Liver (tissue), 9 donors: Measurements from ENCODE around the gene MICAL2. TPM values are rescaled to one million over a fixed set of nuclear protein-coding genes. Genes with fewer than 3 reads are reported as not detected.

Experiments used
- DNase-seq: peaks from one replicate; pipeline ENCODE4 v3.0.0-alpha.2; 2017; ENCODE audit warnings: low spot score
- H3K27ac ChIP-seq, 2 donors: one replicate each; pipeline ENCODE4 v1.7.0; 2013; ENCODE audit warnings: inconsistent platforms in 2 of 2, low read length in 2 of 2, control low read depth in 1 of 2, low read depth in 1 of 2, mild to moderate bottlenecking in 1 of 2
- H3K27me3 ChIP-seq, 4 donors: one replicate each; pipeline versions ENCODE4 v1.6.1 to v1.7.0; 2013; ENCODE audit warnings: low read length in 3 of 4, inconsistent platforms in 1 of 4, mild to moderate bottlenecking in 1 of 4, moderate library complexity in 1 of 4; ENCODE audit not compliant: control insufficient read depth in 4 of 4, insufficient read depth in 4 of 4
- H3K36me3 ChIP-seq, 4 donors: one replicate each; pipeline versions ENCODE4 v1.6.1 to v1.7.0; 2013; ENCODE audit warnings: low read length in 3 of 4, mild to moderate bottlenecking in 3 of 4, low read depth in 1 of 4, moderate library complexity in 1 of 4; ENCODE audit not compliant: control insufficient read depth in 4 of 4, insufficient read depth in 3 of 4
- H3K4me1 ChIP-seq, 4 donors: one replicate each; pipeline versions ENCODE4 v1.6.1 to v1.7.0; 2013; ENCODE audit warnings: low read length in 3 of 4, mild to moderate bottlenecking in 3 of 4, moderate library complexity in 1 of 4; ENCODE audit not compliant: control insufficient read depth in 4 of 4, insufficient read depth in 4 of 4
- H3K4me3 ChIP-seq, 3 donors: one replicate each; pipeline versions ENCODE4 v1.6.1 to v1.7.0; 2013; ENCODE audit warnings: low read length in 3 of 3, control low read depth in 1 of 3, low read depth in 1 of 3, mild to moderate bottlenecking in 1 of 3
- H3K9ac ChIP-seq, 2 donors: one replicate each; pipeline ENCODE4 v1.7.0; 2013; ENCODE audit warnings: low read length in 2 of 2, mild to moderate bottlenecking in 2 of 2, moderate library complexity in 2 of 2, control low read depth in 1 of 2, low read depth in 1 of 2
- H3K9me3 ChIP-seq, 4 donors: one replicate each; pipeline versions ENCODE4 v1.6.1 to v1.7.0; 2013; ENCODE audit warnings: low read length in 3 of 4; ENCODE audit not compliant: control insufficient read depth in 4 of 4
- ATF3 ChIP-seq: IDR thresholded peaks from 2 replicates; pipeline ENCODE4 v1.6.1; 2016; ENCODE audit warnings: antibody characterized with exemption
- CTCF ChIP-seq: fragments of 150-350 bp; IDR thresholded peaks from 2 replicates; pipeline ENCODE4 v1.5.1; 2017; ENCODE audit warnings: improper control_type of control experiment, low read depth, low read length; ENCODE audit not compliant: missing input control
- EGR1 ChIP-seq, 2 donors: IDR thresholded peaks; 2 replicates each; pipeline ENCODE4 v1.6.1; 2016 to 2018; ENCODE audit warnings: antibody characterized with exemption in 2 of 2, low read depth in 2 of 2
- FOXA1 ChIP-seq: IDR thresholded peaks from 2 replicates; pipeline ENCODE4 v1.6.1; 2016; ENCODE audit warnings: antibody characterized with exemption
- FOXA2 ChIP-seq: IDR thresholded peaks from 2 replicates; pipeline ENCODE4 v1.6.1; 2016; ENCODE audit warnings: antibody characterized with exemption
- GABPA ChIP-seq, 2 donors: IDR thresholded peaks in 1 of 2; conservative IDR thresholded peaks in 1 of 2; 2 replicates each; pipeline ENCODE4 v1.6.1; 2016; ENCODE audit warnings: antibody characterized with exemption in 2 of 2, mild to moderate bottlenecking in 1 of 2, moderate library complexity in 1 of 2
- HNF4A ChIP-seq, 2 donors: conservative IDR thresholded peaks; 2 replicates each; pipeline ENCODE4 v1.6.1; 2016; ENCODE audit warnings: antibody characterized with exemption in 2 of 2, mild to moderate bottlenecking in 2 of 2
- HNF4G ChIP-seq: IDR thresholded peaks from 2 replicates; pipeline ENCODE4 v1.6.1; 2016; ENCODE audit warnings: antibody characterized with exemption
- JUND ChIP-seq, 2 donors: IDR thresholded peaks; 2 replicates each; pipeline ENCODE4 v1.6.1; 2016; ENCODE audit warnings: antibody characterized with exemption in 2 of 2
- MAX ChIP-seq: IDR thresholded peaks from 2 replicates; pipeline ENCODE4 v1.6.1; 2016; ENCODE audit warnings: antibody characterized with exemption
- NR2F2 ChIP-seq: IDR thresholded peaks from 2 replicates; pipeline ENCODE4 v1.6.1; 2016; ENCODE audit warnings: antibody characterized with exemption
- RAD21 ChIP-seq, 2 donors: IDR thresholded peaks; 2 replicates each; pipeline ENCODE4 v1.6.1; 2016; ENCODE audit warnings: antibody characterized with exemption in 2 of 2, mild to moderate bottlenecking in 2 of 2
- REST ChIP-seq: IDR thresholded peaks from 2 replicates; pipeline ENCODE4 v1.6.1; 2016; ENCODE audit warnings: antibody characterized with exemption, mild to moderate bottlenecking
- RXRA ChIP-seq, 2 donors: IDR thresholded peaks; 2 replicates each; pipeline ENCODE4 v1.6.1; 2017 to 2018; ENCODE audit warnings: antibody characterized with exemption in 2 of 2, mild to moderate bottlenecking in 1 of 2
- SP1 ChIP-seq: IDR thresholded peaks from 2 replicates; pipeline ENCODE4 v1.6.1; 2018; ENCODE audit warnings: antibody characterized with exemption, mild to moderate bottlenecking
- TAF1 ChIP-seq: conservative IDR thresholded peaks from 2 replicates; pipeline ENCODE4 v1.6.1; 2016; ENCODE audit warnings: antibody characterized with exemption, mild to moderate bottlenecking
- YY1 ChIP-seq: IDR thresholded peaks from 2 replicates; pipeline ENCODE4 v1.6.1; 2016; ENCODE audit warnings: antibody characterized with exemption, mild to moderate bottlenecking
- ZBTB33 ChIP-seq: IDR thresholded peaks from 2 replicates; pipeline ENCODE4 v1.6.1; 2016; ENCODE audit warnings: antibody characterized with exemption
- WGBS: extraction: QIAGEN DNeasy Blood & Tissue Kit; methylation state at CpG from one replicate; pipeline ENCODE4 v1.1.7; 2013; 5-methylcytosine and 5-hydroxymethylcytosine counted together
- polyA plus RNA-seq, 2 donors: library from polyadenylated mRNA; stranded (reverse) in 1 of 2; unstranded in 1 of 2; fragments of 200-250 nt in 1 of 2; fragments of >200 nt in 1 of 2; fragmentation: Nextera tagmentation in 1 of 2; extraction: Ambion mirVana in 1 of 2; gene quantifications; one replicate each; pipeline versions ENCODE4 v1.2.1 to v1.2.3, GENCODE V29; 2013 to 2015
- total RNA-seq, 2 donors: library from RNA; depleted of rRNA; stranded (reverse); fragments of >200 nt; gene quantifications; one replicate each; pipeline ENCODE4 v1.2.3, GENCODE V29; 2014
- donor health status: healthy.
- donor health status: healthy.
- donor health status: healthy.
- donor health status: healthy.
- donor health status: healthy.

Gene MICAL2
- total and polyA plus RNA-seq, 4 donors = 17.5 to 113 (median 42.9) TPM

- DNase-seq = no peak
- Histone ChIP-seq H3K27ac (no peak overlapping the region), H3K9me3 (no peaks in the 10 kb centered on the region), H3K9ac (no peak overlapping the region), H3K4me1 (peaks cover 0 to 3% (median under 1%) of the 10 kb centered on the region in 4 donors), H3K4me3 (no peak overlapping the region), H3K36me3 (peaks cover 0 to 2% (median 0%) of the 10 kb centered on the region in 4 donors), H3K27me3 (no peaks in the 10 kb centered on the region)
- 87% methylated on average over 4 of the region's 4 CpGs for WGBS
- TF ChIP-seq RAD21 (IDR thresholded peaks at IDR 0.05) = no peak
- TF ChIP-seq MAX = no peak
- TF ChIP-seq GABPA (IDR thresholded peaks at IDR 0.05 in 1 of 2, conservative IDR thresholded peaks at IDR 0.05 in 1 of 2) = no peak
- no peak for TF ChIP-seq TAF1
- no peak for TF ChIP-seq HNF4G
- no peak for TF ChIP-seq JUND (IDR thresholded peaks at IDR 0.05)
- no peak for TF ChIP-seq ATF3
- TF ChIP-seq HNF4A (conservative IDR thresholded peaks at IDR 0.05) = no peak
- TF ChIP-seq ZBTB33 = no peak
- TF ChIP-seq CTCF = no peak
- TF ChIP-seq FOXA1 = no peak
- TF ChIP-seq NR2F2 = no peak
- TF ChIP-seq FOXA2 = no peak
- no peak for TF ChIP-seq EGR1 (IDR thresholded peaks at IDR 0.05; ENCODE audit: low read depth in 2 of 2)
- TF ChIP-seq RXRA (IDR thresholded peaks at IDR 0.05) = no peak
- no peak for TF ChIP-seq REST
- TF ChIP-seq SP1 = no peak
- TF ChIP-seq YY1 = no peak
Measured at GRCh38 chr11:12117200-12117599, 6.8 kb downstream of the MICAL2 start.

GRCh38 chr11:12117611-12118010 is 7.2 kb downstream of the MICAL2 start:
- Histone ChIP-seq H3K4me1 (peaks cover 0 to 3% (median under 1%) of the 10 kb centered on the region in 4 donors), H3K9ac (no peak overlapping the region), H3K36me3 (peaks cover 0 to 2% (median 0%) of the 10 kb centered on the region in 4 donors), H3K4me3 (no peak overlapping the region), H3K9me3 (no peaks in the 10 kb centered on the region), H3K27ac (no peak overlapping the region), H3K27me3 (no peaks in the 10 kb centered on the region)
- 92% methylated on average over 2 of the region's 2 CpGs for WGBS
- no peak for DNase-seq
- TF ChIP-seq CTCF = no peak
- TF ChIP-seq ZBTB33 = no peak
- no peak for TF ChIP-seq MAX
- no peak for TF ChIP-seq GABPA (IDR thresholded peaks at IDR 0.05 in 1 of 2, conservative IDR thresholded peaks at IDR 0.05 in 1 of 2)
- no peak for TF ChIP-seq ATF3
- no peak for TF ChIP-seq JUND (IDR thresholded peaks at IDR 0.05)
- no peak for TF ChIP-seq FOXA2
- no peak for TF ChIP-seq HNF4A (conservative IDR thresholded peaks at IDR 0.05)
- no peak for TF ChIP-seq EGR1 (IDR thresholded peaks at IDR 0.05; ENCODE audit: low read depth in 2 of 2)
- TF ChIP-seq NR2F2 = no peak
- TF ChIP-seq FOXA1 = no peak
- no peak for TF ChIP-seq YY1
- TF ChIP-seq HNF4G = no peak
- no peak for TF ChIP-seq SP1
- TF ChIP-seq RXRA (IDR thresholded peaks at IDR 0.05) = no peak
- TF ChIP-seq RAD21 (IDR thresholded peaks at IDR 0.05) = no peak
